Lower leg skin (tissue), 4 donors: ENCODE measurements around the gene UBTD1. TPM values are rescaled to one million over a fixed set of nuclear protein-coding genes. Genes with fewer than 3 reads are reported as not detected.

Experiments
- DNase-seq, 2 donors: peaks; one replicate each; pipeline ENCODE4 v3.0.0-alpha.2; 2019; ENCODE audit warnings: low spot score in 2 of 2
- H3K4me3 ChIP-seq: fragments of 200-600 bp; sonication (generic); 2 replicates; pipeline ENCODE4 v1.5.1; 2017; ENCODE audit warnings: mild to moderate bottlenecking, low read depth; ENCODE audit not compliant: poor library complexity, severe bottlenecking
- CTCF ChIP-seq, 3 donors: fragments of 450-650 bp; IDR thresholded peaks; one replicate each; pipeline ENCODE4 v1.5.1; 2016; ENCODE audit warnings: antibody characterized with exemption in 3 of 3, mild to moderate bottlenecking in 3 of 3, moderate library complexity in 2 of 3
- POLR2A ChIP-seq, 2 donors: fragments of 450-650 bp; IDR thresholded peaks; one replicate each; pipeline ENCODE4 v1.6.1; 2016 to 2017; ENCODE audit warnings: antibody characterized with exemption in 2 of 2, mild to moderate bottlenecking in 1 of 2, moderate library complexity in 1 of 2
- WGBS, 2 donors: methylation state at CpG; one replicate each; pipeline ENCODE4 v1.1.5; 2018; 5-methylcytosine and 5-hydroxymethylcytosine counted together
- intact Hi-C: fragments of 100-400 bp; cut with DNase I; formaldehyde crosslinking; loops from one replicate; pipeline ENCODE4 v1.15.0; 2023; ENCODE audit warnings: low total_unique reads
- total RNA-seq, 4 donors: library from RNA; depleted of rRNA; stranded (reverse); fragments of >200 nt; gene quantifications; one replicate each; pipeline ENCODE4 v1.1.0, GENCODE V29; 2016

UBTD1 gene
- total RNA-seq, 4 donors from 2014 or later: 42.7 to 60.6 (median 59.6) TPM

- intact Hi-C loops: no loop called here
- DNase-seq: no peak
- TF ChIP-seq POLR2A (IDR thresholded peaks at IDR 0.05) (no peak), CTCF (IDR thresholded peaks at IDR 0.05) (no peak)
- no peak overlapping the region for H3K4me3 ChIP-seq
- 31 to 35% methylated on average over 7 of the region's 7 CpGs for WGBS, 2 donors
Observed at GRCh38 chr10:97494863-97495506, 3.7 kb upstream of the UBTD1 start.

DNA sequence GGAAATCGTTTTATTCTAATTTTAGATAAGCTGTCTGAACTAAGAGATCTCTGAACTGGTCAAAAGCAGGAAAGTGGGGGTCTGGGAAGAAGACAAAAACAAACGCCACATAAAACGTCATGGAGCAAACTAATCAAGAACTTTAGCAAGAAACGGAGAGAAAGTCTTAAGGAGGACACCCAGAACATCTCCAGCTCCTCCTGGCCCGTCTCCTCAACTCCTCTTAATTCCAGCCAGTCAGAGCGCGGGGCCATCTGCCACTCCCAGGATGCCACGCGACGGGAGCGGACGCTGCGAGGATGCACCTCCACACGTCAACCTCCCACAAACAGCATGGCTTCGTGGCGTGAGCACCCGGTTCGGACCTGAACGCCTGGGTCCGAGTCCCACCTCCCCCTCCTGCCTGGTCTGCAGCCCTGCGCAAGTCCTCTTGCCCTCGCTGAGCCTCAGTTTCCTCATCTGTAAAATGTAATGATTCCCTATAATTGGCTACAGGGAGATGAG lies 1.1 kb upstream of the UBTD1 start:
- DNase-seq: peak; percentile 75 to 96
- intact Hi-C loops: no loop called here
- H3K4me3 ChIP-seq: peak overlapping the region; percentile 96
- no peak for TF ChIP-seq CTCF (IDR thresholded peaks at IDR 0.05)
- no peak for TF ChIP-seq POLR2A (IDR thresholded peaks at IDR 0.05)
- WGBS, 2 donors: 0 to 1% methylated on average over 22 of the region's 22 CpGs

DNA sequence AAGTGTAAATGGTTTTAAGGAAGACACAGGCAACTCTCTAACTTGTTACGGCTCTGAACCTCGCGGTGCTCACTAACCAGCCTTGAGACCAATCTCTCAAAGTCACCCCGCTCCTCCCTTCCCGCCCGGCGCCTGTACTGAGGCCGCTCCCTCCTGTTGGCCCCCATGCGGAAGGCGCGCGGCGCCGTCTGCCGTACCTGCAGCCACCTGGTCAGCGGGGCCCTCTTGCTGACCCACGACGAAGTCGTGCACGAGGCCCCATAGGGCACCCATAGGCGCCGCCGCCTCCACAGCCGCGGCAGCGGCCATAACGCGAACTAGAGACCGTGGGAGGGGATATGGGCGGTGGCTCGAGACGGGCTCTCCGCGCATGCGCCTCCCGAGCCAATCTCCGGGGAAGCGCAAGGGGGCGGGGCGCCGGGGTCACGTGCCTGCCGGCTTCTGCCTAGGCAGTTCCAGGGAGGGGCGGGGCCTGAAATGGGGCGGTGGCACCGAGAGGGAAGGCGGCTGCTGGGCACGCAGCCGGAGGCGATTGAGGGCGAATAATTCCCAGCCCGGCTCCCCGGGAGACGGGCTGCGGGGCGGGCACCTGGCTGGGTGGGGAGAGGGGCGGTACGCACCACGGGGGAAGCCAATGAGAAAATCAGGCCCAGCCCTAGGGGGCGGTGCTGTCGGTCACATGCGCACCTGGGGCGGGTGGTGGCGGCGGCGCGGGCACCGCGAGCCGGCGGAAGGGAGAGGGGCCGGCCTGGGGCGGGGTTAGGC lies 466 bp upstream of the UBTD1 start, which contains the start of gene MMS19:
Gene MMS19 (minus strand): TSS at position 347 of the 765 bp plus-strand sequence. CDS start 38 bp downstream, at position 309.
- TF ChIP-seq POLR2A (IDR thresholded peaks at IDR 0.05) (no peak), CTCF (IDR thresholded peaks at IDR 0.05) (no peak)
- WGBS, 2 donors: 0 to 1% methylated on average over 29 to 50 of the region's 73 CpGs
- intact Hi-C loops: no loop called here

GRCh38 chr10:97499561-97500296 lies 1.0 kb downstream of the UBTD1 start:
- intact Hi-C loops: no loop called here
- H3K4me3 ChIP-seq: peak overlapping the region; percentile 86
- WGBS, 2 donors: 0 to 1% methylated on average over 23 to 26 of the region's 41 CpGs

More for the DNA sequence above, 466 bp upstream of the UBTD1 start, which contains the start of gene MMS19:
- DNase-seq: peak; percentile 99 to 100
- H3K4me3 ChIP-seq: peak within 1 kb of the TSS; percentile 96

GRCh38 chr10:97500297-97500575 lies 1.5 kb downstream of the UBTD1 start:
- intact Hi-C loops: no loop called here
- 67 to 73% methylated on average over 2 of the region's 2 CpGs for WGBS, 2 donors
- no peak for TF ChIP-seq CTCF (IDR thresholded peaks at IDR 0.05)
- TF ChIP-seq POLR2A (IDR thresholded peaks at IDR 0.05): no peak

More at GRCh38 chr10:97499561-97500296, 1.0 kb downstream of the UBTD1 start:
- no peak for TF ChIP-seq POLR2A (IDR thresholded peaks at IDR 0.05)
- no peak for TF ChIP-seq CTCF (IDR thresholded peaks at IDR 0.05)
- DNase-seq: peak; percentile 52 to 93

More at GRCh38 chr10:97500297-97500575, 1.5 kb downstream of the UBTD1 start:
- no peak for DNase-seq
- H3K4me3 ChIP-seq: no peak overlapping the region
